ENCODE measurements around the gene MEOX1. TPM values are rescaled to one million over a fixed set of nuclear protein-coding genes. Genes with fewer than 3 reads are reported as not detected.

The MEOX1 gene
- total and polyA plus RNA-seq, 3 experiments from 2014 or later = 0.86 to 5.4 (median 1.2) TPM

DNA sequence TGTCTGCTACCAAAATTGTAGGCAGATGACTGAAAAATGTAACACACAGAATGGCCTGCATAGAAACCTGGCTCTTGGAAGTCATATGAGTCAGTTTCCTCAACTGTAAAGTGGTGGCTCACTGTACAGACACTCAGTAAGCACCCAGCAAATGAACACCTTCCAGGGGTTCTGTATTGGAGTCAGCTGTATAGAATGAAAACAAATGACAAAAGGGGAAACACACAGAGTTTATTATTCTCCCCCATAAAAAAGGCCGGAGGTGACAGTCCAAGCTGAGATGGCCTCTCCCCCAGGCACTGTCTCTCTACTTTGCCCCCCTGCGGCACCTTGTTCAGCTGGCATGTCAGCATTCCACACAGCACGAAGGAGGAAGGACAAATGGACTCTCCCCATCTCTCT lies 6.2 kb upstream of the MEOX1 start:
- no peaks in the 10 kb centered on the region for H3K36me3 Mint-ChIP-seq
- H3K4me3 ChIP-seq (ENCODE audit: low read length) = no peak overlapping the region
- H3K27me3 ChIP-seq (ENCODE audit: insufficient read depth, low read length, poor library complexity, severe bottlenecking) = no peaks in the 10 kb centered on the region
- no peaks in the 10 kb centered on the region for H3K9me3 Mint-ChIP-seq
- H3K9me3 ChIP-seq (ENCODE audit: low read length) = no peaks in the 10 kb centered on the region
- peaks cover 6% of the 10 kb centered on the region for H3K4me1 ChIP-seq (ENCODE audit: insufficient read depth, low read length)
- H3K4me3 Mint-ChIP-seq = no peak overlapping the region
- POLR2A ChIA-PET = no interaction called here
- H3K27ac ChIP-seq (ENCODE audit: low read depth, low read length) = no peak overlapping the region
- H3K27ac Mint-ChIP-seq = peak overlapping the region in 1 of 8 donors; percentile 23
- peaks cover 0 to 2% of the 10 kb centered on the region in 2 donors for H3K27me3 Mint-ChIP-seq
- CTCF ChIA-PET = no interaction called here
- no peaks in the 10 kb centered on the region for H3K36me3 ChIP-seq (ENCODE audit: insufficient read depth, low read length)
- peaks cover 6 to 14% (median 12%) of the 10 kb centered on the region in 3 donors for H3K4me1 Mint-ChIP-seq
- DNase-seq = no peak

DNA sequence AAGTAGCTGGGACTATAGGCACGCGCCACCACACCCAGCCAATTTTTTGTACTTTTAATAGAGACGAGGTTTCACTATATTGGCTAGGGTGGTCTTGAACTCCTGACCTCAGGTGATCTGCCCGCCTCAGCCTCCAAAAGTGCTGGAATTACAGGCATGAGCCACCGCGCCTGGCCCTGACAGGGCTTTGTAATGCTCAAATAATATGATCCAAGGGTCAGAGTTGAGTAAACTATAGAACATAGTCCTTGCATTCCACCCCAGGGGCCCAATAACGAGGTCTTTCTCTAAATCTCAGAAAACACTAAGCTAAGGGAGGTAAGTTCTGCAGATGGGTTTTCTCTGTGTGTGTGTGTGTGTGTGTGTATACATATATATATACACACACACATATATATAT lies 5.8 kb upstream of the MEOX1 start:
- H3K27ac Mint-ChIP-seq = no peak overlapping the region
- H3K9me3 Mint-ChIP-seq = no peaks in the 10 kb centered on the region
- H3K36me3 ChIP-seq (ENCODE audit: insufficient read depth, low read length) = no peaks in the 10 kb centered on the region
- no peaks in the 10 kb centered on the region for H3K36me3 Mint-ChIP-seq
- POLR2A ChIA-PET = no interaction called here
- H3K27ac ChIP-seq (ENCODE audit: low read depth, low read length) = no peak overlapping the region
- no peaks in the 10 kb centered on the region for H3K27me3 ChIP-seq (ENCODE audit: insufficient read depth, low read length, poor library complexity, severe bottlenecking)
- no peak for DNase-seq
- H3K9me3 ChIP-seq (ENCODE audit: low read length) = no peaks in the 10 kb centered on the region
- H3K4me3 ChIP-seq (ENCODE audit: low read length) = no peak overlapping the region
- H3K27me3 Mint-ChIP-seq = peaks cover 0 to 2% of the 10 kb centered on the region in 2 donors
- peaks cover 10% of the 10 kb centered on the region for H3K4me1 ChIP-seq (ENCODE audit: insufficient read depth, low read length)
- no peak overlapping the region for H3K4me3 Mint-ChIP-seq
- CTCF ChIA-PET = no interaction called here
- H3K4me1 Mint-ChIP-seq = peaks cover 9 to 19% (median 17%) of the 10 kb centered on the region in 3 donors

- no peak overlapping the region for H3K4me3 Mint-ChIP-seq
- peaks cover 26% of the 10 kb centered on the region for H3K4me1 ChIP-seq (ENCODE audit: insufficient read depth, low read length)
- no peak overlapping the region for H3K27ac Mint-ChIP-seq
- no peaks in the 10 kb centered on the region for H3K36me3 Mint-ChIP-seq
- no peak overlapping the region for H3K4me3 ChIP-seq (ENCODE audit: low read length)
- DNase-seq = no peak
- ChIA-PET POLR2A (no interaction called here), CTCF (interaction anchor here (1.1 kb wide), 1 partner anchor 89 kb away, joined by 5 read pairs; no protein-coding TSS in a partner anchor)
- H3K36me3 ChIP-seq (ENCODE audit: insufficient read depth, low read length) = no peaks in the 10 kb centered on the region
- peaks cover 23 to 35% (median 33%) of the 10 kb centered on the region in 3 donors for H3K4me1 Mint-ChIP-seq
- H3K27ac ChIP-seq (ENCODE audit: low read depth, low read length) = no peak overlapping the region
- no peaks in the 10 kb centered on the region for H3K27me3 ChIP-seq (ENCODE audit: insufficient read depth, low read length, poor library complexity, severe bottlenecking)
- no peaks in the 10 kb centered on the region for H3K9me3 Mint-ChIP-seq
- H3K27me3 Mint-ChIP-seq = peaks cover 0 to 4% of the 10 kb centered on the region in 2 donors
- H3K9me3 ChIP-seq (ENCODE audit: low read length) = no peaks in the 10 kb centered on the region
Measured at GRCh38 chr17:43665937-43666236, 4.2 kb upstream of the MEOX1 start.

DNA sequence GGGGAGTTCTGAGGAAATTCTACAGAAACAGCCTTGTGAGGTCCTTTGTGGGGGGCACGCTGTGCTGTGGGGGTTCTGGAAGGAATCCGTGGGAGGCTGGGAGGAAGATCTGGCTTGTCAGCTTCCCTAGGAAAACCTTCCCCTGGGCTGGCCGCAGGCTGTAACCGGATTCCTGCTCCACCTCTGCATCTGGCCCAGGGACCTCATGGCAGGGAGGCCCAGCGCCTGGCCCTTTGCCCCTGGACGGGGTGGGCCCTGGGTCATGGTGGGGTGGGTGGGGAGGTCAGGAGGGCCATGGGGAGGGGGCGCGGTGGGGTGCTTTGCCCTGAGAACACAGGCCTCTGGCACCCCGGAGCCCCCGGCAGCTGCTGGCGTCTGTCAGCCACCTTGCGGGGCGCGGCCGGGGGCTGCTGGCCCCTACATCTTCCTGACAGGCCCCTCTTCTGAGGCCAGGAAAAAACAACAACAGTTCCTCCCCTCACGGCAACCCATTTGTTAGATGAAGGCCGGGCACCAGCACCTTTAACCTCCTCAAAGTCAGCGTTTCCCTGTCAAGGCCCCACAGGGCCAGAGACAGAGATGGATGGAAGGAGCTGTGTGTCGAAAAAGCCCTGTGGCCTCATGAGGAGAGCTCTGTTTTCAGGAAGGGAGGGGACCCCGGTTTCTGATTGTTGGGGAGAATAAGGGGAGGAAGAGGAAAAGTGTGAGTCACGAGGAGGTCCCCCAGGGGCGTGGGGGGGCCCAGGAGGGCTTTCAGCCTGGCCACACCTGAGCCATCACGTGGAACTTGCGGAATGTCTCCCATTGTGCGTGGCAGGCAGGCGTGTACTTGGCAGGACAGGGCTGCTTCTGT lies 3.6 kb upstream of the MEOX1 start:
- Histone ChIP-seq H3K27ac (ENCODE audit: low read depth, low read length) (no peak overlapping the region), H3K9me3 (ENCODE audit: low read length) (no peaks in the 10 kb centered on the region), H3K4me1 (ENCODE audit: insufficient read depth, low read length) (peaks cover 32% of the 10 kb centered on the region), H3K27me3 (ENCODE audit: insufficient read depth, low read length, poor library complexity, severe bottlenecking) (no peaks in the 10 kb centered on the region), H3K36me3 (ENCODE audit: insufficient read depth, low read length) (no peaks in the 10 kb centered on the region), H3K4me3 (ENCODE audit: low read length) (no peak overlapping the region)
- DNase-seq = no peak
- Mint-ChIP-seq H3K27me3 (peaks cover 0 to 4% of the 10 kb centered on the region in 2 donors), H3K36me3 (no peaks in the 10 kb centered on the region), H3K9me3 (no peaks in the 10 kb centered on the region), H3K4me1 (peaks cover 26 to 41% (median 39%) of the 10 kb centered on the region in 3 donors), H3K27ac (no peak overlapping the region), H3K4me3 (no peak overlapping the region)
- ChIA-PET POLR2A (no interaction called here), CTCF (interaction anchor here (1.1 kb wide), 1 partner anchor 89 kb away, joined by 5 read pairs; no protein-coding TSS in a partner anchor)

GRCh38 chr17:43664096-43664495 lies 2.4 kb upstream of the MEOX1 start:
- peak overlapping the region in 1 of 8 donors; percentile 5 for H3K27ac Mint-ChIP-seq
- no peak overlapping the region for H3K4me3 Mint-ChIP-seq
- Histone ChIP-seq H3K36me3 (ENCODE audit: insufficient read depth, low read length) (no peaks in the 10 kb centered on the region), H3K27me3 (ENCODE audit: insufficient read depth, low read length, poor library complexity, severe bottlenecking) (no peaks in the 10 kb centered on the region), H3K4me1 (ENCODE audit: insufficient read depth, low read length) (peaks cover 38% of the 10 kb centered on the region), H3K27ac (ENCODE audit: low read depth, low read length) (no peak overlapping the region), H3K9me3 (ENCODE audit: low read length) (no peaks in the 10 kb centered on the region), H3K4me3 (ENCODE audit: low read length) (no peak overlapping the region)
- no peaks in the 10 kb centered on the region for H3K36me3 Mint-ChIP-seq
- ChIA-PET POLR2A (interaction anchor here (0.6 kb wide), 1 partner anchor 589 kb away, joined by 6 read pairs; no protein-coding TSS in a partner anchor), CTCF (interaction anchor here (1.4 to 1.5 kb wide), 2 partner anchors 10 to 87 kb away, joined by 3 to 5 read pairs; no protein-coding TSS in a partner anchor)
- no peak for DNase-seq
- H3K27me3 Mint-ChIP-seq = peaks cover 0 to 2% of the 10 kb centered on the region in 2 donors
- peaks cover 24 to 45% (median 40%) of the 10 kb centered on the region in 3 donors for H3K4me1 Mint-ChIP-seq
- no peaks in the 10 kb centered on the region for H3K9me3 Mint-ChIP-seq

DNA sequence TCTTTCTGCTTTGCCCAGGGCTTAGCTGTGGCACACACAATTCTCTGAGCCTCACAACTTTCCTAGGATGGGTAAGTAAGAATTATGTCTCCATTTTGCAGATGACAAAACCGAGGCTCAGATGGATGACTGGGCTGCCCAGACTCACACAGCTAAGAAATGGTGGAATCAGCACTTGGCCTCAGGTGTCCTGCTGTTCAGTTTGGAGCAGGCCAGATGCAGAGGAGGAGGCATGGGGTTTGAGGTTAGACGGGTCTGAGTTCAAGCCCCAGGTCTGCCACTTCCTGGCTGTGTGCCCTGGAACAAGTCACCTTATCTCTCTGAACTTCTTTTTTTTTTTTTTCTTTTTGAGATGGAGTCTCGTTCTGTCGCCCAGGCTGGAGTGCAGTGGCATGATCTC lies 1.7 kb upstream of the MEOX1 start:
- POLR2A ChIA-PET = interaction anchor here (0.6 kb wide), 1 partner anchor 590 kb away, joined by 6 read pairs; no protein-coding TSS in a partner anchor
- H3K27ac Mint-ChIP-seq = no peak overlapping the region
- Histone ChIP-seq H3K27me3 (ENCODE audit: insufficient read depth, low read length, poor library complexity, severe bottlenecking) (no peaks in the 10 kb centered on the region), H3K4me3 (ENCODE audit: low read length) (no peak overlapping the region), H3K4me1 (ENCODE audit: insufficient read depth, low read length) (peaks cover 38% of the 10 kb centered on the region), H3K36me3 (ENCODE audit: insufficient read depth, low read length) (no peaks in the 10 kb centered on the region), H3K27ac (ENCODE audit: low read depth, low read length) (no peak overlapping the region), H3K9me3 (ENCODE audit: low read length) (no peaks in the 10 kb centered on the region)
- H3K9me3 Mint-ChIP-seq = no peaks in the 10 kb centered on the region
- H3K4me3 Mint-ChIP-seq = no peak overlapping the region
- no peaks in the 10 kb centered on the region for H3K36me3 Mint-ChIP-seq
- peaks cover 24 to 48% (median 40%) of the 10 kb centered on the region in 3 donors for H3K4me1 Mint-ChIP-seq
- peaks cover 0 to 2% of the 10 kb centered on the region in 2 donors for H3K27me3 Mint-ChIP-seq
- CTCF ChIA-PET = interaction anchor here (1.0 to 1.5 kb wide), 3 partner anchors 11 to 89 kb away, joined by 3 to 5 read pairs (median 3); no protein-coding TSS in a partner anchor
- no peak for DNase-seq

- H3K4me3 ChIP-seq (ENCODE audit: low read length) = peak overlapping the region; percentile 15
- H3K9me3 ChIP-seq (ENCODE audit: low read length) = no peaks in the 10 kb centered on the region
- peak in 2 of 5 donors; percentile 20 for DNase-seq
- ChIA-PET POLR2A (no interaction called here), CTCF (interaction anchor here (1.0 to 3.8 kb wide), 3 partner anchors 11 to 88 kb away, joined by 3 to 13 read pairs (median 5); no protein-coding TSS in a partner anchor)
- H3K4me1 Mint-ChIP-seq = peaks cover 24 to 52% (median 42%) of the 10 kb centered on the region in 3 donors
- no peaks in the 10 kb centered on the region for H3K36me3 ChIP-seq (ENCODE audit: insufficient read depth, low read length)
- H3K27me3 ChIP-seq (ENCODE audit: insufficient read depth, low read length, poor library complexity, severe bottlenecking) = no peaks in the 10 kb centered on the region
- peaks cover 38% of the 10 kb centered on the region for H3K4me1 ChIP-seq (ENCODE audit: insufficient read depth, low read length)
- no peak overlapping the region for H3K27ac ChIP-seq (ENCODE audit: low read depth, low read length)
- H3K36me3 Mint-ChIP-seq = no peaks in the 10 kb centered on the region
- H3K9me3 Mint-ChIP-seq = no peaks in the 10 kb centered on the region
- peak overlapping the region; percentile 0 to 79 (median 46) for H3K27ac Mint-ChIP-seq
- peak overlapping the region; percentile 16 to 84 (median 55) for H3K4me3 Mint-ChIP-seq
- H3K27me3 Mint-ChIP-seq = peaks cover 0 to 2% of the 10 kb centered on the region in 2 donors
Measured at GRCh38 chr17:43662413-43663141, 855 bp upstream of the MEOX1 start.
